Measurements from ENCODE around the gene ANXA10. TPM values are rescaled to one million over a fixed set of nuclear protein-coding genes. Genes with fewer than 3 reads are reported as not detected.

ANXA10 gene
- total and polyA plus RNA-seq, 4 donors = not detected

DNA sequence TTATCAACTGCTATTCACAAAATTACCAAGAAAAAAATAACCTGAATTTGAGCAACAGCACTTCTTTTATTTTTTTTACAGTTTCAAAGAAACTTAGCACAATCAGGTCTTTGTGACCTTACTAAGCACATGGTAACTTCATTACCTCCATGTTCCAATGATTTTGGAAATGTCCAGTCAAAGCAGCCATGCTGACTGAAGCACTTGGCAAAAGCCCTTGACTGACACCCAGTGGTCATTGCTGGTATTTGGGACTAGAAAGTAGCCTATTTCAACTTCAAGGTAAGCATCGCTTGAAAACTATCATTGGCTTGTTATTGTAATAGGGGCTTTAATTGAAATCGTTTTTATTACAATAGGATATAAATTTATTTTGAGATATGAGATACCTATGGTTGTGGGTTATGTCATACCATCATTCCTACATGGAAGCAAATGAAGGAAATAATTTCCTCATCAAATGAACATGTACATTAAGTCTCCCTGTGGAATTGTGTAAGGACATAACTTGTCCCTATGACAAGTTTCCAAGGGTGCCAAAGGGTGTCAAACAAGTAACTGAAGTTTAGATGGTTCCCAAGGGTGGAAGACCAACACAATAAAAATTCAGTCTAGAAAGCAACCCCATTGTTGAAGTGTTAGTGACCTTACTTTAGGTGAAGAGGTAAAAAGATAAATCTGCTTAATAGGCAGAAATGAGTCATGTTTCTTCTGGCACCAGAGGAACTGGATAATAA lies 15.2 kb upstream of the ANXA10 start:
- Histone ChIP-seq H3K27me3 (ENCODE audit: control insufficient read depth, insufficient read depth, low read length) (no peaks in the 10 kb centered on the region), H3K36me3 (ENCODE audit: control insufficient read depth, insufficient read depth, low read length) (no peaks in the 10 kb centered on the region), H3K27ac (ENCODE audit: low read depth, low read length) (no peak overlapping the region), H3K4me3 (ENCODE audit: low read depth, low read length) (no peak overlapping the region), H3K9me3 (ENCODE audit: control insufficient read depth, insufficient read depth, low read length) (no peaks in the 10 kb centered on the region), H3K4me1 (ENCODE audit: control insufficient read depth, insufficient read depth, low read length) (no peaks in the 10 kb centered on the region)
- peak; percentile 24 to 92 (median 53) for DNase-seq (ENCODE audit: low read depth in 4 of 6, low spot score in 6 of 6)
- no CpG with 5 or more reads among the region's 2 CpGs for WGBS (ENCODE audit: insufficient coverage)

DNA sequence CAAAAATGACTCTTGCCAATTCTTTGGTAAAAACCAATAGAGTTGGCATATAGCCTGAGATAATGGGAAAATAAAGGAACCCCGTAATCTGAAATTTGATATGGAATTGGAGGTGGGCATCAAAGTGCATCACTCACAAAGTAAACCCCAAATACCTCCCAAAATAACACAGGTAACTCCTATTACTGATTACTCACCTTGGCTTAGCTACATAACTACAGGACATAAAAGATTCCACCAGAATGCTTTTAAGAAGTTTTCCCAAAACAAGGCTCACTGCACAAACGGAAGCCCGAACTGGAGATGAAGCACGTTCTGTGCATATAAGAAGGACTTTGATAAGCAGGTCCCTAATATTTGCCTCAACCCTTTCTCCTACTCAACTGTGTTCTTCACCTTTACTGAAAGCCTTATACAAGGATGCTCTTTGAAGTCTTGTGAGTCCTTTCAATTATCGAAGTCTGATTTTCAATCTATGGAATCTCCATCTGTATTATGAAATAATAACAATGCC lies 14.6 kb upstream of the ANXA10 start:
- WGBS (ENCODE audit: insufficient coverage) = 82% methylated on average over 3 of the region's 5 CpGs
- H3K36me3 ChIP-seq (ENCODE audit: control insufficient read depth, insufficient read depth, low read length) = no peaks in the 10 kb centered on the region

GRCh38 chr4:168082379-168082778 lies 10.0 kb upstream of the ANXA10 start:
- Histone ChIP-seq H3K27me3 (ENCODE audit: control insufficient read depth, insufficient read depth, low read length) (no peaks in the 10 kb centered on the region), H3K9me3 (ENCODE audit: control insufficient read depth, insufficient read depth, low read length) (no peaks in the 10 kb centered on the region), H3K36me3 (ENCODE audit: control insufficient read depth, insufficient read depth, low read length) (no peaks in the 10 kb centered on the region), H3K4me1 (ENCODE audit: control insufficient read depth, insufficient read depth, low read length) (no peaks in the 10 kb centered on the region), H3K4me3 (ENCODE audit: low read depth, low read length) (no peak overlapping the region), H3K27ac (ENCODE audit: low read depth, low read length) (no peak overlapping the region)
- WGBS (ENCODE audit: insufficient coverage) = no CpG with 5 or more reads among the region's 5 CpGs
- DNase-seq (ENCODE audit: low read depth in 4 of 6, low spot score in 6 of 6) = no peak

More for the DNA sequence above, 14.6 kb upstream of the ANXA10 start:
- DNase-seq (ENCODE audit: low read depth in 4 of 6, low spot score in 6 of 6) = no peak
- Histone ChIP-seq H3K27ac (ENCODE audit: low read depth, low read length) (no peak overlapping the region), H3K9me3 (ENCODE audit: control insufficient read depth, insufficient read depth, low read length) (no peaks in the 10 kb centered on the region), H3K4me1 (ENCODE audit: control insufficient read depth, insufficient read depth, low read length) (no peaks in the 10 kb centered on the region), H3K27me3 (ENCODE audit: control insufficient read depth, insufficient read depth, low read length) (no peaks in the 10 kb centered on the region), H3K4me3 (ENCODE audit: low read depth, low read length) (no peak overlapping the region)

DNA sequence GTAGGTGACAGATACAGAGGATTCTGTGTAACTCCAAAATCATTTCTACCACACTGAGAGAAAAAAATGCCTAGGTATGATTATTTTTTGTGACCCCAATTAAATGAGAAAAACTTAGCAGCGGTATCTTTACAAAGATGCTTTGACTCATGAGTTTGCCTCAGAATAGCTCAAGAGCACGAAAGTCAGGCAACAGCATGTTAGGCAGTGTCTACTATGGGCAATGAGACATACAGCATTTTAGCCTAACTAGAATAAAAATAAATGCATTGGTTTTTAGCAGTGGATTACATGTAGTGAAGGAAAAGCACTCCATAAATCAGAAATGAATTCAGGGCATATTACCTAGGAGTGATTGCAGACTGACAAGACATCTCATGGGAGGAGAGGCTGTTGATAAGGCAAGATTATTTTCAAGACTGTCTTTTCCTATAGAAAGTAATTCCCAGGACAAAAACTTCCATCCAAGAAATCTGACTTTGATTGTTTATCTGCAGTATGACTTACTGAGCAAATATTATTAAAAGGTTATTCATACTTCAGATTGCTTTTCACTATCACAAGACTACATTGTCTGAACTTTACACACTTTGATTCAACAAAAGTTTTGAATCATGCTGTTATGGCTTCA lies 3.6 kb downstream of the ANXA10 start:
- H3K36me3 ChIP-seq (ENCODE audit: control insufficient read depth, insufficient read depth, low read length) = no peaks in the 10 kb centered on the region
- WGBS (ENCODE audit: insufficient coverage) = 86% methylated on average over 1 of the region's 2 CpGs

GRCh38 chr4:168096407-168096784 lies 4.1 kb downstream of the ANXA10 start:
- DNase-seq (ENCODE audit: low read depth in 4 of 6, low spot score in 6 of 6) = no peak
- Histone ChIP-seq H3K9me3 (ENCODE audit: control insufficient read depth, insufficient read depth, low read length) (no peaks in the 10 kb centered on the region), H3K27me3 (ENCODE audit: control insufficient read depth, insufficient read depth, low read length) (no peaks in the 10 kb centered on the region), H3K36me3 (ENCODE audit: control insufficient read depth, insufficient read depth, low read length) (no peaks in the 10 kb centered on the region), H3K27ac (ENCODE audit: low read depth, low read length) (no peak overlapping the region), H3K4me3 (ENCODE audit: low read depth, low read length) (no peak overlapping the region), H3K4me1 (ENCODE audit: control insufficient read depth, insufficient read depth, low read length) (no peaks in the 10 kb centered on the region)
- WGBS (ENCODE audit: insufficient coverage) = no CpG with 5 or more reads among the region's 1 CpG

More for the DNA sequence above, 3.6 kb downstream of the ANXA10 start:
- Histone ChIP-seq H3K27ac (ENCODE audit: low read depth, low read length) (no peak overlapping the region), H3K9me3 (ENCODE audit: control insufficient read depth, insufficient read depth, low read length) (no peaks in the 10 kb centered on the region), H3K4me3 (ENCODE audit: low read depth, low read length) (no peak overlapping the region), H3K4me1 (ENCODE audit: control insufficient read depth, insufficient read depth, low read length) (no peaks in the 10 kb centered on the region), H3K27me3 (ENCODE audit: control insufficient read depth, insufficient read depth, low read length) (no peaks in the 10 kb centered on the region)
- DNase-seq (ENCODE audit: low read depth in 4 of 6, low spot score in 6 of 6) = no peak

GRCh38 chr4:168097161-168097560 lies 4.8 kb downstream of the ANXA10 start:
- Histone ChIP-seq H3K27ac (ENCODE audit: low read depth, low read length) (no peak overlapping the region), H3K36me3 (ENCODE audit: control insufficient read depth, insufficient read depth, low read length) (no peaks in the 10 kb centered on the region), H3K4me1 (ENCODE audit: control insufficient read depth, insufficient read depth, low read length) (no peaks in the 10 kb centered on the region), H3K4me3 (ENCODE audit: low read depth, low read length) (no peak overlapping the region), H3K27me3 (ENCODE audit: control insufficient read depth, insufficient read depth, low read length) (no peaks in the 10 kb centered on the region), H3K9me3 (ENCODE audit: control insufficient read depth, insufficient read depth, low read length) (no peaks in the 10 kb centered on the region)
- 86% methylated on average over 1 of the region's 2 CpGs for WGBS (ENCODE audit: insufficient coverage)
- DNase-seq (ENCODE audit: low read depth in 4 of 6, low spot score in 6 of 6) = no peak

- H3K4me1 ChIP-seq (ENCODE audit: control insufficient read depth, insufficient read depth, low read length) = no peaks in the 10 kb centered on the region
- no peaks in the 10 kb centered on the region for H3K9me3 ChIP-seq (ENCODE audit: control insufficient read depth, insufficient read depth, low read length)
- H3K27me3 ChIP-seq (ENCODE audit: control insufficient read depth, insufficient read depth, low read length) = no peaks in the 10 kb centered on the region
- no CpG with 5 or more reads among the region's 1 CpG for WGBS (ENCODE audit: insufficient coverage)
- DNase-seq (ENCODE audit: low read depth in 4 of 6, low spot score in 6 of 6) = no peak
- no peaks in the 10 kb centered on the region for H3K36me3 ChIP-seq (ENCODE audit: control insufficient read depth, insufficient read depth, low read length)
- H3K27ac ChIP-seq (ENCODE audit: low read depth, low read length) = no peak overlapping the region
- H3K4me3 ChIP-seq (ENCODE audit: low read depth, low read length) = no peak overlapping the region
Measured at GRCh38 chr4:168098248-168098717, 5.9 kb downstream of the ANXA10 start.

GRCh38 chr4:168099195-168099594 lies 6.9 kb downstream of the ANXA10 start:
- Histone ChIP-seq H3K4me3 (ENCODE audit: low read depth, low read length) (no peak overlapping the region), H3K4me1 (ENCODE audit: control insufficient read depth, insufficient read depth, low read length) (no peaks in the 10 kb centered on the region), H3K36me3 (ENCODE audit: control insufficient read depth, insufficient read depth, low read length) (no peaks in the 10 kb centered on the region), H3K27me3 (ENCODE audit: control insufficient read depth, insufficient read depth, low read length) (no peaks in the 10 kb centered on the region), H3K27ac (ENCODE audit: low read depth, low read length) (no peak overlapping the region), H3K9me3 (ENCODE audit: control insufficient read depth, insufficient read depth, low read length) (no peaks in the 10 kb centered on the region)
- no peak for DNase-seq (ENCODE audit: low read depth in 4 of 6, low spot score in 6 of 6)
- WGBS (ENCODE audit: insufficient coverage) = no CpG with 5 or more reads among the region's 3 CpGs

DNA sequence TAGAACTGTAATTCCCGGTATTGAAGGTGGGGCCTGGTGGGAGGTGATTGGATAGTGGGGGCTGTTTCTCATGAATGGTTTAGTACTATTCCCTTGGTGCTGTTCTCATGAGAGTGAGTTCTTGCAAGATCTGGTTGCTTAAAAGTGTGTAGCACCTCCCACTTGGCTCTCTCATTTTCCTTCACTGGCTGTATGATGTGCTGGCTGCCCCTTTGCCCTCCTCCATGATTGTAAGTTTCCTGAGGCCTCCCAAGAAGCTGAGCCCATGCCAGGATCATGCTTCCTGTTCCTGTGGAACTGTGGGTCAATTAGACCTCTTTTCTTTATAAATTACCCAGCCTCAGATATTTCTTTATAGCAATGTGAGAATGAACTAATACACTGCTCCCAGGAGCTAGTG lies 8.7 kb downstream of the ANXA10 start:
- Histone ChIP-seq H3K27ac (ENCODE audit: low read depth, low read length) (no peak overlapping the region), H3K4me3 (ENCODE audit: low read depth, low read length) (no peak overlapping the region), H3K4me1 (ENCODE audit: control insufficient read depth, insufficient read depth, low read length) (no peaks in the 10 kb centered on the region), H3K9me3 (ENCODE audit: control insufficient read depth, insufficient read depth, low read length) (no peaks in the 10 kb centered on the region), H3K27me3 (ENCODE audit: control insufficient read depth, insufficient read depth, low read length) (no peaks in the 10 kb centered on the region), H3K36me3 (ENCODE audit: control insufficient read depth, insufficient read depth, low read length) (no peaks in the 10 kb centered on the region)
- no peak for DNase-seq (ENCODE audit: low read depth in 4 of 6, low spot score in 6 of 6)
- 100% methylated on average over 1 of the region's 1 CpG for WGBS (ENCODE audit: insufficient coverage)

GRCh38 chr4:168102403-168102802 lies 10.1 kb downstream of the ANXA10 start:
- Histone ChIP-seq H3K27ac (ENCODE audit: low read depth, low read length) (no peak overlapping the region), H3K4me3 (ENCODE audit: low read depth, low read length) (no peak overlapping the region), H3K9me3 (ENCODE audit: control insufficient read depth, insufficient read depth, low read length) (no peaks in the 10 kb centered on the region), H3K4me1 (ENCODE audit: control insufficient read depth, insufficient read depth, low read length) (no peaks in the 10 kb centered on the region), H3K27me3 (ENCODE audit: control insufficient read depth, insufficient read depth, low read length) (no peaks in the 10 kb centered on the region), H3K36me3 (ENCODE audit: control insufficient read depth, insufficient read depth, low read length) (no peaks in the 10 kb centered on the region)
- 100% methylated on average over 1 of the region's 3 CpGs for WGBS (ENCODE audit: insufficient coverage)
- no peak for DNase-seq (ENCODE audit: low read depth in 4 of 6, low spot score in 6 of 6)
